Urinary bladder (tissue), 4 donors: Measurements from ENCODE around the gene FDXACB1. TPM values are rescaled to one million over a fixed set of nuclear protein-coding genes. Genes with fewer than 3 reads are reported as not detected.

Source experiments
- DNase-seq: peaks from one replicate; pipeline ENCODE4 v3.0.0-alpha.2; 2015; ENCODE audit errors: extremely low spot score
- H3K27ac ChIP-seq: one replicate; pipeline ENCODE4 v1.5.1; 2013; ENCODE audit warnings: low read depth, mild to moderate bottlenecking, moderate library complexity
- H3K36me3 ChIP-seq: one replicate; pipeline ENCODE4 v1.6.1; 2013; ENCODE audit warnings: mild to moderate bottlenecking, moderate library complexity; ENCODE audit not compliant: insufficient read depth
- H3K4me1 ChIP-seq: one replicate; pipeline ENCODE4 v1.6.1; 2013; ENCODE audit warnings: mild to moderate bottlenecking, moderate library complexity; ENCODE audit not compliant: insufficient read depth
- H3K4me3 ChIP-seq: one replicate; pipeline ENCODE4 v1.5.1; 2013; ENCODE audit warnings: low read depth, low read length
- WGBS: extraction: QIAGEN DNeasy Blood & Tissue Kit; methylation state at CpG from one replicate; pipeline ENCODE4 v1.1.7; 2013; 5-methylcytosine and 5-hydroxymethylcytosine counted together
- polyA plus RNA-seq: library from polyadenylated mRNA; stranded (reverse); fragments of 200-250 nt; gene quantifications from one replicate; pipeline ENCODE4 v1.2.3, GENCODE V29; 2013
- total RNA-seq: library from RNA; depleted of rRNA; stranded (reverse); fragments of >200 nt; gene quantifications from one replicate; pipeline ENCODE4 v1.2.3, GENCODE V29; 2014
- donor health status: healthy with polysubstance abuse.
- donor health status: healthy.

FDXACB1 gene
- total and polyA plus RNA-seq, 2 donors, result 1.5 to 4.2 TPM

DNA sequence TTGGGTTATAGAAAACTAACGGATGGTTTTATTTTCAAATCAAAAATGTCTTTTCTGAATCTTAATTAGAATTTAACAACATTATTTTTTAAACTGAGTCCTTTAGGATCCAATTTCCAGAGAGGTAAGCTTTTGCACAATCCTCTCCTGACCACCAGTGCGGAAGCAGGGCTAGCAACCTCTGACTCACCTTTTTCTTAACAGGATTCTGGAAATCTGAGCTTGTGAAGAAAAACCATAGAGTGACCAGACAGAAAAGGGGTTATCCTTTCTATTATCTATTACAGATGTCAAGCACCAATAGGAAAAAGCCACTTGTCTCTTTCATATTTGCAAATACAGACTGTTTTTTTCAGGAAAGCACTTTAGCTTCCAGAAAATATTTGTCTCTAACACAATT is 32.9 kb downstream of the FDXACB1 start:
- whole genome bisulfite sequencing, result 86% methylated on average over 2 of the region's 2 CpGs
- H3K27ac ChIP-seq, result no peak overlapping the region
- H3K36me3 ChIP-seq, result no peaks in the 10 kb centered on the region
- DNase-seq, result no peak
- no peaks in the 10 kb centered on the region for H3K4me1 ChIP-seq
- H3K4me3 ChIP-seq, result no peak overlapping the region

DNA sequence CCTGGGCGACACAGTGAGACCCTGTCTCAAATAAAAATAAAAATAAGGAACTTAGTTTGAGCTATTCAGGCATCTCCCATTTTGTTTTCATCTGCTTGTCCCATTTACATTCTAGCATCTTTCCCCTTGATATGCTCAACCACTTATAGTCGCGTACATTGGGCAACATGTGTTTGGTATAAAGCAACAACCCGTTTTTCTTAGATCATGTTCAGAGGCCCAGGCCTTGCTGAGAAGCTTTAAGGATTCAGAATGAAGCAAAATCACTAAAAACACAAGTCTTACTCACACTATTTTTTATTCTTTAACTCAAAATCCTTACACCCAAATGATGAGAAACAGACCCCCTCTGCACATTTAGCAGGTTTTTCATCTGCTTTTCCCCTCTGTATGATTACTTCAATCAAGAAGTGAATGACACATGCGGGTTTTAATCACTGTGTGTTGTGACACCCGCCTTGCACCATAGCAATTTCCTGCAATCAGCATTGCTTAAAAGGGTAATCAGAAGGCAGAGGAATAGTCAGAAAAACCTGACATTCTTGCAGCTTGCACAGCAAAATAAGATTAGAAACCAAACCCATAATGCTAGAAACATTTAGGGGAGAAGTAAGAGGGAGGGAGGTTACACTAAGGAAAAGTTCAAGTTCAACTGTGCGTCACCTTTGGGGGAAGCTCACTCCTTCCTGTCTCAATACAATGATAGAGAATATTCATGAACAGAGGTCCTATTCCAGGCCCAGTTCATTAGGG is 33.5 kb downstream of the FDXACB1 start:
- WGBS, result 86% methylated on average over 7 of the region's 7 CpGs
- Histone ChIP-seq H3K4me1 (no peaks in the 10 kb centered on the region), H3K36me3 (no peaks in the 10 kb centered on the region), H3K27ac (no peak overlapping the region), H3K4me3 (no peak overlapping the region)
- DNase-seq, result no peak

DNA sequence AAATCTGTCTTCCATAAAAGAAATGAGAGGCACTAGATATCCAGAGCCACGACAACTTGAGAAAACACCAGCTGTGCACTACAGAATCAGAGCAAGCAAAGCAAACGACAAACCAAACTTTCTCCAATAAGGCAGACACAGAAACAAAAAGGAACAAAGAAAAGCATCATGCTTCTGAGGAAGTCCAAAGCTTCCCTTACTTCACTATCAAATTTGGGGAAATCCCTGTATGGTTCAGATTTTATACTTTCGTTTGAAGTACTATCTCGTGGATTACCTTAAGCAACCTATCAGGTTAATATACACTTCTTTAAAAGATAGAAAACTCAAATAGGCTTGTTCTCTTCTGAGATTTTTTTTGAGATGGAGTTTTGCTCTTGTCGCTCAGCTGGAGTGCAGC is 35.3 kb downstream of the FDXACB1 start:
- DNase-seq, result no peak
- Histone ChIP-seq H3K36me3 (no peaks in the 10 kb centered on the region), H3K27ac (no peak overlapping the region), H3K4me1 (no peaks in the 10 kb centered on the region), H3K4me3 (no peak overlapping the region)
- 87% methylated on average over 5 of the region's 5 CpGs for WGBS

DNA sequence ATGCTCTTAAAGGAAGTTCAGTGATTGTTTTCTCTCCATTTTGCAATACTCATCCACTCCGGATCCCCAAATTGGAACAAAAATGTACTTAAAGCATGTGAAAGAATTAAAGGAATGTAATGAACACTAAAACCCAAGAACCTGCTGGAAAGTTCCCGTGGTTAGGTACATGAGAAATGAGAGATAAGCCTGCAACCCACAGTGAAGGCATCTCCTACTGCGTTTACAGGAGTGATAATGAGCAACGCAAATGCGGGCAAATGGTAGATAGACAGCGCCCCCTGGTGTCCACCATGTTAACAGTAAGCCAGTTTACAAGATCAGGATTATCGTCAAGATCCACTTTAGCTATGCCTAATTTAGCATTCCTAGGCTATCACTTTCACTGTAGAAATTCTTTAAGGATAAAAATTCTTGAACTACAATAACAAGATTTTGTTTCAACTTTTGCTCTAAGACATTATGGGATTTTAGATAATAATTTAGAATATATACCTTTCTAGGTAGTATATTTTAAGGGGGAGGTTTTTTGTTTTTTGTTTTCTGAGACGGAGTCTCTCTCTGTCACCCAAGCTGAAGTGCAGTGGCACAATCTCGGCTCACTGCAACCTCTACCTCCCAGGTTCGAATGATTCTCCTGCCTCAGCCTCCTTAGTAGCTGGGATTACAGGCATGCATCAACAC is 37.5 kb downstream of the FDXACB1 start:
- no peak overlapping the region for H3K4me3 ChIP-seq
- H3K4me1 ChIP-seq, result no peaks in the 10 kb centered on the region
- H3K27ac ChIP-seq, result no peak overlapping the region
- DNase-seq, result peak; percentile 60
- 24% methylated on average over 10 of the region's 10 CpGs for WGBS
- peaks cover 3% of the 10 kb centered on the region for H3K36me3 ChIP-seq

DNA sequence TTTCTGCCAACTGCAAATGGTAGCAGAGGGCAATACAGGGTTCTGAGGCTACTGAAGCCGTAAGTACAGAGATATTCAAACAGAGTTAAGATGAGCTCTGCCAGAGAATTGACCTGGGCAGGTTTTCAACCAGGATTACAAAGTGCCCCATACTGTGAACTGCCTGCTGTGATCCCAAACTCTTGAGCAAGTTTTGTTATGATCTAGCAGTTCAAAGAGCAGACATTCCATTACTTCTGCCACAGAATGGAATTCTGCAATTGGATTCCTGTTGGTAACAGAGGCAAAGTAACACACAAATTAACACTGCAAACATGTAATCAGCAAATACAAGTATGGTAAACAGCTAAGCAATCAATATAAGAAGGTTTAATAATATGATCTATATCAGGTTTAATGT is 38.8 kb downstream of the FDXACB1 start:
- no peak overlapping the region for H3K4me3 ChIP-seq
- 84% methylated on average over 1 of the region's 1 CpG for WGBS
- DNase-seq, result no peak
- no peaks in the 10 kb centered on the region for H3K4me1 ChIP-seq
- H3K27ac ChIP-seq, result no peak overlapping the region
- H3K36me3 ChIP-seq, result peaks cover 3% of the 10 kb centered on the region

DNA sequence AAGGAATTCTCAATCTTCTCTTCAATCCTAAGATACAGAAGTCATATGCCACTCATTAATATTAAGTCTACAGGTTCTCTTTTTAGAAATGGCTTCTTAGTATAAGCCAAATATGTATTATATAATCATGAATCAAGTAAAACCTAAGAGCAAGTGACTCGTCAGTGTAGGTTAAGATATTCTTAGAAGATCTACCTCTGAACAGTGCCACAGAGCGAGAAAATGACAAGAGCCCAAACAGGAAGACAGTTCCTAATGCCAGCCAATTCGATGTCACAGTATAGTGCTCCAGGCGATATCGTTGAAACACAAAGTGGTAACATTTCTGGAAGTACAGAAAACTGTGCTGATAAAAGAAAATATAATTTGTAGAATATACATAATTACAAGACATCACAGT is 40.9 kb downstream of the FDXACB1 start:
- no peak overlapping the region for H3K27ac ChIP-seq
- WGBS, result 93% methylated on average over 5 of the region's 5 CpGs
- H3K4me1 ChIP-seq, result no peaks in the 10 kb centered on the region
- no peak for DNase-seq
- H3K4me3 ChIP-seq, result no peak overlapping the region
- H3K36me3 ChIP-seq, result peaks cover 3% of the 10 kb centered on the region

DNA sequence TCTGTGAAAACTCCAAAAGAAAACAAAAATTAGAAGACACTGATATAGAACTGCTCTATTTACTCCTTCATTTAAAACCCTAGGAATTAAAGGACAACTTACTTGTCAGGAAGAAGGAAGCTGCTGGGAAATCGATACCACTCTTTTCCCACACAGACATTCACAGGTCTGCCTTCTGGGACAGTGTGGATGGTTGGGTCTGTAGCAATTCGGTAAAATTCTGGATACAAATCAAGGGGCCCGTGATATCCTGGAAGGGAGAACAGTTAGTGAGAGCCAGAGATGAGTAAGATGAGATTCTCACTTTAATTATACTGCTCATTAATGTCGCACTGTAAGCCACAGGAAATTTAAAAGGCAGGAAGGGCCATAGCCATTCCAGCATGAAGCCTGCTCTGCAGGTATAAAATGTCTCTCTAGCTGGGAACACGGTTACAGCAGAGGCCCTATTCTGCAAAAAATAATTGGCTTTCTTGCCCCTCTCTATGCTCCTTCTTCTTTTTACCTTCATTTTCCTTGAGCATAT is 41.5 kb downstream of the FDXACB1 start:
- WGBS, result 88% methylated on average over 5 of the region's 5 CpGs
- DNase-seq, result no peak
- peaks cover 3% of the 10 kb centered on the region for H3K36me3 ChIP-seq

DNA sequence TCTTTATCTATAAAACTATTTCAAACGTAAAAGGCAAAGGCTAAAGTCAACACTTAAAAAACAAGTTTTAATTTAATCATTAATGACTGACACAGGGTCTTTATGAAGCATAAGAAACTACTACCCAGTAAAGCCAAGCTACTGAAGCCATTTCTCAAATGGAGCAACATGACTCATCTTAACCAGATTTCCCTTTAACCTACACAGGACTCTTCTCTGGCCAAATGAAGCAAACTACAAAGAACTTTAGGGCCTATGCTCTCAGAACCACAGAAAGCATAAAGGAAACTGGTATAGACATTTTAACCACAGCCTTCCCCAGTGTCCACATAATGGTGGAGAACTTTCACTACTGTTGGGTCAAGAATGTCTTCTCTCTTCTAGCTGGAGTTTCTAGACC is 42.2 kb downstream of the FDXACB1 start:
- Histone ChIP-seq H3K4me3 (no peak overlapping the region), H3K36me3 (peaks cover 3% of the 10 kb centered on the region), H3K27ac (no peak overlapping the region), H3K4me1 (no peaks in the 10 kb centered on the region)
- 79% methylated on average over 1 of the region's 1 CpG for WGBS
- no peak for DNase-seq

More for the DNA sequence above, 41.5 kb downstream of the FDXACB1 start:
- no peaks in the 10 kb centered on the region for H3K4me1 ChIP-seq
- H3K4me3 ChIP-seq, result no peak overlapping the region
- no peak overlapping the region for H3K27ac ChIP-seq

DNA sequence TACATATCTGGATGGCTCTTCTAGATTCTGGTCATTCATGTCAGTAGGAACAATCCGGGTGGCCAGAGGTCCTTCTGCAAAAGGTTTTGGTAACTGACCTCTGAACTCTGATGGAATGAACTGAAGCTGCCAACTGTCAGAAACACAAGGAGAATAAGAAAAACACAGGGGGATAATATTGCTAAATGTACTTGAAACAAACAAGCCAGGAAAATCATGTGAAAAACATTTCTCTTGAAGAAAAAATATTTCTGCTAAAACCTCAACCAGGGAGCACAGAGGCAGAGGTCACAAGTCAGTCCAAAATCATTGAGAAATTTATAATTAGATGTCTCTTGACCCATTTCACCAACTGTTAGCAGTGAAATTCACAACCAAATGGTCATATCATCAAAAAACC is 42.8 kb downstream of the FDXACB1 start:
- Histone ChIP-seq H3K4me1 (no peaks in the 10 kb centered on the region), H3K4me3 (no peak overlapping the region), H3K36me3 (peaks cover 3% of the 10 kb centered on the region), H3K27ac (no peak overlapping the region)
- WGBS, result 86% methylated on average over 1 of the region's 1 CpG
- DNase-seq, result no peak

DNA sequence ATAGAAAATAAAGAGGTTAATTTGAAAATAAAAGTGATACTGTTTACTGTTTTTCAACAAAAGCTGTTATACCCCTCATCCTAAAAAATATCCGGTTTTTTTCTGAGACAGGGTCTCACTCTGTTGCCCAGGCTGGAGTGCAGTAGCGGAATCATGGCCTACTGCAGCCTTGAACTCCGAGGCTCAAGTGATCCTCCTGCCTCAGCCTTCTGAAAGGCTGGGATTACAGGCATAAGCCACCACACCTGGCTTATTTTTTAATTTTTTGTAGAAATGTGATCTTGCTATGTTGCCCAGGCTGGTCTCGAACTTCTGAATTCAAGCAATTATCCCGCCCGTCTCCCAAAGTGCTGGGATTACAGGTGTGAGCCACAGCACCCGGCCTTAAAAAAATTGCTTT is 43.3 kb downstream of the FDXACB1 start:
- Histone ChIP-seq H3K27ac (no peak overlapping the region), H3K4me3 (no peak overlapping the region), H3K36me3 (peaks cover 3% of the 10 kb centered on the region), H3K4me1 (no peaks in the 10 kb centered on the region)
- 97% methylated on average over 7 of the region's 7 CpGs for WGBS
- no peak for DNase-seq

DNA sequence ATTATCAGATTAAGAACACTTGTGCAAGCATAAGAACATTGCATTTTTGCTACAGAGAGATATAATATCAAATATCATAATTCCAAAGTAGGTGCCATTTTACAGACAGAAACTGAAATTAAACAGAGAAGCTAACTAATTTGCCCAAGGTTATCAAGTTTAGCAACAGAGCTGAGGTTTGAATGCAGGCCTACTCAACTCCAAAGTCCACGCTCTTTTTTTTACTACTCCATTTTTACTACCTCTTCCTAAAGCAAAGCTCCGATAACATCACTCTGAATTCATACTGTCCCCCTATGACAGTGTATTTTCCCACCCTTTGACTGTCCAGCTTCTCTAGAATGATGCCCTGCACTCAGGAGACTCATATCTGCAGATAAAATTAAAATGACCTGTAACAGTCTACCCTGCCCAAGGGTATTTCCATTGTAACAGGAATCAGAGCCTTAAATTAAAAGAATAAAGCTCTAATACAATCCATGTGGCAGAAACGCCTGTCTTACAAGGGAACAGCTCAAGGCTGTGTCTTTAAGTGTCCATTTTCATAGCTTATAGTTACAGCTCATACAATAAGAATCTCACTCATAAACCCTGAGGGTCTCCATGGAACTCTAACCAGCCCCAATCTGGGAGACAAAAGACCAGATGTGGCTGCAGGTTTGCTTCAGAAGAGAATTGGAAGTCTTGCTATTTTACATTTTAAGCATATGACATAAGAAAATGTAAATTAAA is 44.4 kb downstream of the FDXACB1 start:
- Histone ChIP-seq H3K4me3 (no peak overlapping the region), H3K36me3 (peaks cover 6% of the 10 kb centered on the region), H3K4me1 (no peaks in the 10 kb centered on the region), H3K27ac (no peak overlapping the region)
- 91% methylated on average over 3 of the region's 3 CpGs for WGBS
- DNase-seq, result no peak

DNA sequence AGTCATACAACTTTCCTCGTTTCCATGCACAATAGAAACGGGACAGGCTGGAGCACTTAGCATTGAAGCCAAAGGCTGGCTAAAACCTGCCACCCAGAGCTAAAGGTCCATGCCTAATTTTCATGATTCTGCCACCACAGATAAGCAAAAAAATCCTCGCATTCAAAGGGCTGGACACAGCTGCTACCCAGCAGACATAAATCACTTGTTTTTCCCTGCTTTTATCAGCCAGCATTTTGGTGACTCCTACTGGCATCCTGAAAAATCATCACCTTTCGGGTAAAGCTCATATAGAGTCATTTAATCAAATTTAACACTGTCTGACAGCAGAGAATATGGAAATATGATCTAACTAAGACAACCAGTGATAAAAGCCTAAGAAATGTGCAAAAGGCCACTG is 45.4 kb downstream of the FDXACB1 start:
- DNase-seq, result no peak
- Histone ChIP-seq H3K36me3 (peaks cover 6% of the 10 kb centered on the region), H3K27ac (no peak overlapping the region), H3K4me3 (no peak overlapping the region), H3K4me1 (no peaks in the 10 kb centered on the region)
- WGBS, result 63% methylated on average over 4 of the region's 4 CpGs

DNA sequence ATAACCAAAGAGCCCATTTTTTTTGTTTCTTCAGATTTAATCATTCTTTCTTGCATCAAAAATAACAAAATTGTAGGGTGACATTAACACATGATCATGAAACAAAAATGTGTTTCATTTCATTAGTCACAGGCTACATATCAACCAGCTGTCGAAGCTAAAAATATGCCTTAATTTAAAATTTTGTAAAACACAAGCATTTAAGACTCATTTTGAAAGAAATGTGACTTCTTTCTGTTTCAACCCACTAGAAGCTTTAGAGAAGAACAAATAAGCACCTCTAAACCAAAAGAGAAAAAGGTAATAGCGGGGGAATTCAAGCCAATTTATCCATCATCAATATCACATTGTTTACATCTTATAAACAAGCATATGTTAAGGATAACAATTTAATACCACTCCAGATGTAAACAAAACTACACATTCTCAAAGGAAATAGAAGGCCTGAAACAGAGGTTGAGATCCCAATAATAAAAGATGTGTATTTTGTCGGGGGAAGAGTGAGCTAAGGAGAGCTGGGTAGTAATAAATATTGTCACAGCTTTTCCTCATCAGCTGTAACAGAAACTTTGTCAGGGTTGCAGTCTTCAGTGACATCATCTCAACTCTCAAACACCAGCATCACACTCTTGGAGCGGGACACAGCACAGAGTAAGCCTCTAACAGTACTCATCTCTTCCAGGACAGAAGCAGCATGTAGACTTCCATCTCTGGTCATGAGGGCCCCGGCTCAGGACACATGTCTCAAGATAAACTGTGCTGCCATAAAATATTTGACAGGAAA is 49.6 kb downstream of the FDXACB1 start:
- Histone ChIP-seq H3K36me3 (peaks cover 5% of the 10 kb centered on the region), H3K4me1 (no peaks in the 10 kb centered on the region), H3K27ac (no peak overlapping the region), H3K4me3 (no peak overlapping the region)
- DNase-seq, result no peak
- WGBS, result 82% methylated on average over 5 of the region's 5 CpGs
